ENCODE data around the gene FRYL.
A peak's percentile ranks its signal among the peaks of the same experiment; 100 is the strongest.

FRYL gene

DNA sequence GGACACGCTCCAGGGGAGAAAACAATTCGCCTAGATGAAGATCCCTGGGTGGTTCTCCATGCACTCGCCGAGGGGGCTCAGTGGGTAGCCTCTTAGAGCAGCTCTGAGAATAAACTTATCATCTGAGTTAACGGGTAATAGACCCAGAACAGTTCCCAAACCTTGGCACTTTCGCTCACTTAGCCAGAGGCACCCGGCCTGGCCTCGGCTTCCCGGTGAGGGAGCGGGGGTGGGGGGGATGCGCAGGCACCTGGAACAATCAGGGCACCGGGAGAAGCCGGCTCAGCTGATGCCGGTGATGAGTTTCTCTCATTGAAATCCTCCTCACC is 290.4 kb downstream of the FRYL start:
- TF ChIP-seq, protein P1, sequence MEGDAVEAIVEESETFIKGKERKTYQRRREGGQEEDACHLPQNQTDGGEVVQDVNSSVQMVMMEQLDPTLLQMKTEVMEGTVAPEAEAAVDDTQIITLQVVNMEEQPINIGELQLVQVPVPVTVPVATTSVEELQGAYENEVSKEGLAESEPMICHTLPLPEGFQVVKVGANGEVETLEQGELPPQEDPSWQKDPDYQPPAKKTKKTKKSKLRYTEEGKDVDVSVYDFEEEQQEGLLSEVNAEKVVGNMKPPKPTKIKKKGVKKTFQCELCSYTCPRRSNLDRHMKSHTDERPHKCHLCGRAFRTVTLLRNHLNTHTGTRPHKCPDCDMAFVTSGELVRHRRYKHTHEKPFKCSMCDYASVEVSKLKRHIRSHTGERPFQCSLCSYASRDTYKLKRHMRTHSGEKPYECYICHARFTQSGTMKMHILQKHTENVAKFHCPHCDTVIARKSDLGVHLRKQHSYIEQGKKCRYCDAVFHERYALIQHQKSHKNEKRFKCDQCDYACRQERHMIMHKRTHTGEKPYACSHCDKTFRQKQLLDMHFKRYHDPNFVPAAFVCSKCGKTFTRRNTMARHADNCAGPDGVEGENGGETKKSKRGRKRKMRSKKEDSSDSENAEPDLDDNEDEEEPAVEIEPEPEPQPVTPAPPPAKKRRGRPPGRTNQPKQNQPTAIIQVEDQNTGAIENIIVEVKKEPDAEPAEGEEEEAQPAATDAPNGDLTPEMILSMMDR (IDR thresholded peaks at IDR 0.05; ENCODE audit: unreplicated experiment in 3 of 3) = no peak
- no peaks in the 10 kb centered on the region for H3K4me1 Mint-ChIP-seq
- H3K4me3 Mint-ChIP-seq = peak overlapping the region; percentile 53 to 69 (median 67)
- H3K27me3 Mint-ChIP-seq (ENCODE audit: low read depth) = peaks cover 82% of the 10 kb centered on the region
- peaks cover 6% of the 10 kb centered on the region for H3K9me3 Mint-ChIP-seq
- H3K27ac Mint-ChIP-seq = no peak overlapping the region
- peaks cover 5% of the 10 kb centered on the region for H3K36me3 Mint-ChIP-seq (ENCODE audit: low read depth)

DNA sequence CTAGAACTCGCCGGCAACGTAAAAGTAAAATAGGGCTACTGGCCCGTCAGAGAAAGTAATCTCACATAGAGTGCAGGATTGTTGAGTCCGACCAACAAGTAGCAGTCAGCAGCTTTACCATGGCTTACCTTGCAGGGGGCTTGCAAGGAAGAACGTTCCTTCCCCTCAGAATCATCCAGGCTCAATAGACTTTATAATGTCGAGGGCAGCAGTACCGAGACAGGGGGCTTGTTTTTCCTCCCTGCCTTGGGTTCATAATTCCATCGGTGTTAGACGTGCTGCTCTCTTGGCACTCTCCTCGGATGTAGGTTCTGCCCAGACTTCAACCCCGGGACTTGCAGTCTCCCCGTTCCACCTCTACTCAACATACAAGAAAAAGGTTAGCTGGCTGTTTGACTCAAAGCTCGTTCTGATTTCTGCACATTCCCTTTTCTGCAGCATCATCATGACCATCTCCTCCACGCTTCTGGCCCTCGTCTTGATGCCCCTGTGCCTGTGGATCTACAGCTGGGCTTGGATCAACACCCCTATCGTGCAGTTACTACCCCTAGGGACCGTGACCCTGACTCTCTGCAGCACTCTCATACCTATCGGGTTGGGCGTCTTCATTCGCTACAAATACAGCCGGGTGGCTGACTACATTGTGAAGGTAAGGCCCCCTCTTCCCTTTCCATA is 295.4 kb downstream of the FRYL start:
- Mint-ChIP-seq H3K4me3 (peak overlapping the region; percentile 64 to 79 (median 72)), H3K27ac (no peak overlapping the region), H3K4me1 (no peaks in the 10 kb centered on the region)

DNA sequence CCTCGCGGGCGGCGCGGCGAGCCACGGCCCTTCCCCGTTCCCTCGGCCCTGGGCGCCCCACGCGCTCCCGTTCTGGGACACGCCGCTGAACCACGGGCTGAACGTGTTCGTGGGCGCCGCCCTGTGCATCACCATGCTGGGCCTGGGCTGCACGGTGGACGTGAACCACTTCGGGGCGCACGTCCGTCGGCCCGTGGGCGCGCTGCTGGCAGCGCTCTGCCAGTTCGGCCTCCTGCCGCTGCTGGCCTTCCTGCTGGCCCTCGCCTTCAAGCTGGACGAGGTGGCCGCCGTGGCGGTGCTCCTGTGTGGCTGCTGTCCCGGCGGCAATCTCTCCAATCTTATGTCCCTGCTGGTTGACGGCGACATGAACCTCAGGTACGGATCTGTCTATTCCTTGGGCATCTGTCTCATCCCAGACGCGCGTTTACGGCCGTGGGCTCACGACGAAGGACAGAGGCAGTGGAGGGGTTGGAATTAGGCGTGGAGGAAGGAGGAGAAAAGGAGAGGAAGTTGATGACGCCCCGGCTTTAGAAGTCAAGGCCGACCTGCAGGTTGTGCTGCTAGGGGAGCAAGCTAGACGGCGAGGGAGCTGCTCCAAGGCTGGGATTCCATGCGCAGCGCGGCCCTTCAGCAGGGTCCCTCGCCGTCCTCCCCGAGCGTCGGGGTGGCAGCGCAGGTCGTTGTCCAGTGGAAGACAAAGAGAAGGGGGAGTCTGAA is 296.1 kb downstream of the FRYL start:
- Mint-ChIP-seq H3K36me3 (ENCODE audit: low read depth) (peaks cover 5% of the 10 kb centered on the region), H3K4me3 (peak overlapping the region; percentile 64 to 79 (median 72)), H3K4me1 (no peaks in the 10 kb centered on the region), H3K27me3 (ENCODE audit: low read depth) (peaks cover 79% of the 10 kb centered on the region), H3K27ac (no peak overlapping the region), H3K9me3 (peaks cover 6% of the 10 kb centered on the region)
- TF ChIP-seq, protein P1 (IDR thresholded peaks at IDR 0.05; ENCODE audit: unreplicated experiment in 3 of 3) = no peak

More for the DNA sequence above, 295.4 kb downstream of the FRYL start:
- H3K9me3 Mint-ChIP-seq = peaks cover 6% of the 10 kb centered on the region
- TF ChIP-seq, protein P1 (IDR thresholded peaks at IDR 0.05; ENCODE audit: unreplicated experiment in 3 of 3) = no peak
- H3K27me3 Mint-ChIP-seq (ENCODE audit: low read depth) = peaks cover 86% of the 10 kb centered on the region
- H3K36me3 Mint-ChIP-seq (ENCODE audit: low read depth) = peaks cover 5% of the 10 kb centered on the region

DNA sequence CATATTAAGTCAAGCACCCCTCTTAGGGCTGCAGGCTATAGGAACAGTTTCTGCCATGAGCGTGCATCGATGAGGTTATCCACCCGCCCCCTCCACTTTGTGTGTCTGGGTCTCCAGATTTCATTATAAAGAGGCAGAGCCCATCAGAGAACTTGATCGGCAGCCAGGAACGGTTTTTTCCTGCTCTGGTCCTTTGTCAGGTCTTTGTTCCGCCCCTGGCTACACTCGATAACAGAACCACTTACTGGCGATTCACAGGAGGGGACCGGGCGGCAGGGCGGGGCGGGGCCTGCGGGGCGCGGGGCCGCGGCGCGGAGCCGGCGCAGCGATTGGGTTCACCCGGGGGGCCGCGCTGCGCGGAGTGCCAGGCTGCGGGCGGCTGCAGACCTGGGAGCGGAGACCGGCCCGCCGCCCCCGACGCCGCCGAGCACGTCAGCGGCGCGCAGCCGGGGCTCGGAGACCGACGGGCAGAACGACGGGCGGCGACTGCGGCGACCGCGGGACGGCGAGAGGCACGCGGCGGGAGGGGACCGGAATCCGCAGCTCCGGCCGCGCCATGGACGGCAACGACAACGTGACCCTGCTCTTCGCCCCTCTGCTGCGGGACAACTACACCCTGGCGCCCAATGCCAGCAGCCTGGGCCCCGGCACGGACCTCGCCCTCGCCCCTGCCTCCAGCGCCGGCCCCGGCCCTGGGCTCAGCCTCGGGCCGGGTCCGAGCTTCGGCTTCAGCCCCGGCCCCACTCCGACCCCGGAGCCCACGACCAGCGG is 296.9 kb downstream of the FRYL start, which contains the start of gene SLC10A4:
TSS of gene SLC10A4 (plus strand) at position 338 of the 771 bp plus-strand sequence. CDS start at position 557, 219 bp downstream.
- Mint-ChIP-seq H3K27me3 (ENCODE audit: low read depth) (peaks cover 72% of the 10 kb centered on the region), H3K4me1 (no peaks in the 10 kb centered on the region), H3K36me3 (ENCODE audit: low read depth) (peaks cover 5% of the 10 kb centered on the region), H3K27ac (no peak within 1 kb of the TSS), H3K9me3 (peaks cover 6% of the 10 kb centered on the region), H3K4me3 (peak within 1 kb of the TSS; percentile 75 to 84 (median 83))
- TF ChIP-seq, protein P1 (IDR thresholded peaks at IDR 0.05; ENCODE audit: unreplicated experiment in 3 of 3) = no peak

DNA sequence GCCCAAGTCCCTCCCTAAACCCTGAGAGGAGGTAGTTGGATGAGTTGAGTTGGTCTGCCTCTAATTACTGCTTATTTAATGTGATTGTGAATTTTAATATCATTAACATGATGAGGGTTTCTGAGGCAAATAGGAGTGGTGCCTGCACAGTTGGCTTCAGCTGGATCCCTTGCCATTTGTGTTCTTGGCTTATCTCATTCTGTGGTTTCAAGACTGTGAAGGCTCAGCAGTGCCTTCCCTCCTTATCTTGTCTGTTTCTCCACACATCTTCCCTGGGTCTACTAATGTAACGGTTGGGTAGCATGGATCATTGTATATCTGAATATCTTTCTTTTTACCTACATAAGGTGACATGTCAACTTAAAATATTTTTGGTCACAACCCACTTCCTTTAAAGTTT is 298.5 kb downstream of the FRYL start:
- H3K27me3 Mint-ChIP-seq (ENCODE audit: low read depth) = peaks cover 59% of the 10 kb centered on the region
- H3K27ac Mint-ChIP-seq = no peak overlapping the region
- no peaks in the 10 kb centered on the region for H3K36me3 Mint-ChIP-seq (ENCODE audit: low read depth)
- no peaks in the 10 kb centered on the region for H3K4me1 Mint-ChIP-seq
- TF ChIP-seq, protein P1 (IDR thresholded peaks at IDR 0.05; ENCODE audit: unreplicated experiment in 3 of 3) = no peak
- H3K4me3 Mint-ChIP-seq = no peak overlapping the region
- H3K9me3 Mint-ChIP-seq = peaks cover 4% of the 10 kb centered on the region

Measured in nephron (organoid).